WERI-Rb-1 (cell line): ENCODE measurements around the gene ARHGAP26.
"Not testable (repeated sequence)": the region's sequence is repeated elsewhere in the genome, so short reads cannot be mapped to it uniquely, and the experiment has no call there.

Source experiments
- DNase-seq: peaks from one replicate; pipeline ENCODE4 v3.0.0-alpha.2; 2020
- H3K27ac ChIP-seq: fragments of 250-450 bp; sonication (Bioruptor Pico); 2 replicates; pipeline ENCODE4 v1.5.1; 2020; ENCODE audit warnings: mild to moderate bottlenecking, moderate library complexity
- H3K27me3 ChIP-seq: fragments of 250-450 bp; sonication (Bioruptor Pico); 2 replicates; pipeline ENCODE4 v1.5.1; 2021; ENCODE audit warnings: mild to moderate bottlenecking, low read depth, moderate library complexity; ENCODE audit not compliant: insufficient read depth, severe bottlenecking
- H3K36me3 ChIP-seq: fragments of 250-450 bp; sonication (Bioruptor Pico); 2 replicates; pipeline ENCODE4 v1.5.1; 2020; ENCODE audit warnings: mild to moderate bottlenecking, moderate library complexity
- H3K4me3 ChIP-seq: 2 replicates; pipeline ENCODE4 v1.5.1; 2011; ENCODE audit warnings: low read depth, mild to moderate bottlenecking, control low read depth, low read length
- H3K9me3 ChIP-seq: fragments of 250-450 bp; sonication (Bioruptor Pico); 2 replicates; pipeline ENCODE4 v1.5.1; 2021; ENCODE audit warnings: mild to moderate bottlenecking, moderate library complexity; ENCODE audit not compliant: severe bottlenecking
- TF ChIP-seq, protein P1 (sequence below): IDR thresholded peaks from 2 replicates; pipeline ENCODE4 v1.5.1; 2011; ENCODE audit warnings: low read depth, mild to moderate bottlenecking, control low read depth, inconsistent platforms, low read length

Gene ARHGAP26

DNA sequence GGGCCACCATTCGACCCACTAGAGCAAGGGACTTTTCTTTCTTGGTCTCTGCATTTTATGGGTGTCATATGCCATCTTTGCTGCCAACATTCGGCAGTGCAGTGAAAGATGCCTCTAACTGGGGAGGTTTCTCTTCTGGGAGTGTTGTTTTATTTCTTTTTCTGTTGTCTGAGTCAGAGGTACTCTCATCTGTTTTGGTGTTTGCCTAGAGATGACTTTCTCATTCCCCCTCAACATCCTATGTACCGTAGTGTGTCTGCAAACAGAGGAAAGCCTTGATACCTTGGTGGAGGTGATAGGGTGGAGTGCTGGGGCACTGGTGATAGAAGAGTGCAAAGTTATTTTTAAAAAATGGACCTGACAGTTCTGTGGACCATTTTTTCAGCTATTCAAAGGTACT lies 182.1 kb downstream of the ARHGAP26 start:
- no peaks in the 10 kb centered on the region for H3K9me3 ChIP-seq
- H3K4me3 ChIP-seq: no peak overlapping the region
- DNase-seq: no peak
- TF ChIP-seq, protein P1, sequence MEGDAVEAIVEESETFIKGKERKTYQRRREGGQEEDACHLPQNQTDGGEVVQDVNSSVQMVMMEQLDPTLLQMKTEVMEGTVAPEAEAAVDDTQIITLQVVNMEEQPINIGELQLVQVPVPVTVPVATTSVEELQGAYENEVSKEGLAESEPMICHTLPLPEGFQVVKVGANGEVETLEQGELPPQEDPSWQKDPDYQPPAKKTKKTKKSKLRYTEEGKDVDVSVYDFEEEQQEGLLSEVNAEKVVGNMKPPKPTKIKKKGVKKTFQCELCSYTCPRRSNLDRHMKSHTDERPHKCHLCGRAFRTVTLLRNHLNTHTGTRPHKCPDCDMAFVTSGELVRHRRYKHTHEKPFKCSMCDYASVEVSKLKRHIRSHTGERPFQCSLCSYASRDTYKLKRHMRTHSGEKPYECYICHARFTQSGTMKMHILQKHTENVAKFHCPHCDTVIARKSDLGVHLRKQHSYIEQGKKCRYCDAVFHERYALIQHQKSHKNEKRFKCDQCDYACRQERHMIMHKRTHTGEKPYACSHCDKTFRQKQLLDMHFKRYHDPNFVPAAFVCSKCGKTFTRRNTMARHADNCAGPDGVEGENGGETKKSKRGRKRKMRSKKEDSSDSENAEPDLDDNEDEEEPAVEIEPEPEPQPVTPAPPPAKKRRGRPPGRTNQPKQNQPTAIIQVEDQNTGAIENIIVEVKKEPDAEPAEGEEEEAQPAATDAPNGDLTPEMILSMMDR: no peak
- no peak overlapping the region for H3K27ac ChIP-seq
- no peaks in the 10 kb centered on the region for H3K36me3 ChIP-seq
- no peaks in the 10 kb centered on the region for H3K27me3 ChIP-seq

DNA sequence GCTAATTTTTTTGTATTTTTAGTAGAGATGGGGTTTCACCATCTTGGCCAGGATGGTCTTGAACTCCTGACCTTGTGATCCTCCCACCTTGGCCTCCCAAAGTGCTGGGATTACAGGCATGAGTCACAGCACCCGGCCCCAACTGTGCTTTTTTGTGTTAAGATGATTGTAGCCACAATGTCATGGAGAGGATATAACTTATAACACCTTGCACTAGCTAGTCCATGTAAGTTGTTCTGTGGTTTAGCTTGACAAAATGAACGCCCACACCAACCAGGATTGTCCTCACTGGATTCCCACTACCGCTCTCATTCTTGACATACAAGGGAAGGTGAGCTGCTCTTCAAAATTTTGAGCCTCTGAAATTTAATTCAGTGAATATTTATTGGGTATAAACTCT lies 182.7 kb downstream of the ARHGAP26 start:
- H3K27me3 ChIP-seq, DNase-seq, H3K9me3 ChIP-seq, H3K36me3 ChIP-seq, H3K27ac ChIP-seq, H3K4me3 ChIP-seq: not testable (repeated sequence)

DNA sequence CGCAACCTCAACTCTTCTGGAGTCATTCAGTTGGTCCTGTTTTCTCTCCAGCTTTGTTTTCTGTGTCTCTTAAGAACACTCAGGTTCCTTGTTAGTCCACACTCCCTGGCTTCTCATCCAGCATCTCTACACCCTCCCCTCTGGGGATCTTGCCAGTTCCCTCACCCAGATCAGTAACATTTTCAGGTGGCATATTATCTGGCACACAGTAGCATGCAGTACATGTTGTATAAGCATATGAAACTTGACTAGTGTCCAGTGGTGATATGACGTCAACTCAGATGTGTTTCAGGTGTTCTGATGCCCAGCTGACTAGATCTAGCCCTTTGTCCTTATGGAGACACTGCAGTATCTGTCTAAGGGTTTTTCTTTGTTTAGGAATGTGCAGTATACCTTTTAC lies 184.3 kb downstream of the ARHGAP26 start:
- no peak overlapping the region for H3K4me3 ChIP-seq
- no peak overlapping the region for H3K27ac ChIP-seq
- no peak for DNase-seq
- H3K36me3 ChIP-seq: no peaks in the 10 kb centered on the region
- TF ChIP-seq, protein P1: no peak
- no peaks in the 10 kb centered on the region for H3K27me3 ChIP-seq
- no peaks in the 10 kb centered on the region for H3K9me3 ChIP-seq

DNA sequence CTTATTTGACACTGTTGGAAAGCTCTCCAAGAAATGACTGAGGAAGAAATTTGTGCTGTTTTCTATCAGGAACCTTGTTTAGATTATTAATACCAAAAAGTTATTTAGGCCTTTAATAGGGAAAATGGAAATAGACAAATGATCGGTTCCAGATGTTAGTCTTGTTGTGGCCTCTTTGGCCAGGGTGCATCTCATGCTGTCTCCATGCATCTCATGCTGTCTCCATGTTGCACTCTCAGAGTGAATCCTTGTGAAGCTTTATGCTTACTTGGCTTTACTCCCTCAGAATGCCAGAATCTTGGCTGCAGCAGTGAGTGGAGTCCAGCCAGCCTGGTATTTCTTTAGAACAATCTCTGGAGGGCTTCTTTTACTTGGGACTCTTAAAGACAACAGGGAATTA lies 185.5 kb downstream of the ARHGAP26 start:
- no peak overlapping the region for H3K4me3 ChIP-seq
- H3K9me3 ChIP-seq: no peaks in the 10 kb centered on the region
- no peak overlapping the region for H3K27ac ChIP-seq
- no peaks in the 10 kb centered on the region for H3K27me3 ChIP-seq
- no peak for DNase-seq
- H3K36me3 ChIP-seq: no peaks in the 10 kb centered on the region
- TF ChIP-seq, protein P1: no peak

DNA sequence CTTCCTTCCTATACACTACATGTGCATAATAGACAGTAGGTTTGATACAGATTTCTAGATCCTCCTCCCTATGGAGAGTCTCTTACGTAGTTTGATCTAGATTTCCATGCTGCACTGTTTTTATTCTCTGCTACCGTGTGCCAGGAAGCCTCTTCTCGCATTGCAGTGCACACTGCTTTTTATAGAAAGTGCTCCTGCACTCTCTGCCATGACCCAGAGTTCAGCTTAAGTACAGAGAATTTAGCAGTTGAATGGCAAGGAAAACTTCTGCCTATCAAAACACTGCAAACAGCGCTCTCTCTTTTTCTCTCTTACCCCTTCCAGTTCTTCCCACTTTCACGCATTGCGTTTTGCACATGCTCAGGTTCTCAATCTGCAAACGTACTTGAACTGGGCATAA lies 187.4 kb downstream of the ARHGAP26 start:
- TF ChIP-seq, protein P1: no peak
- H3K4me3 ChIP-seq: no peak overlapping the region
- H3K27ac ChIP-seq: no peak overlapping the region
- H3K9me3 ChIP-seq: no peaks in the 10 kb centered on the region
- no peaks in the 10 kb centered on the region for H3K27me3 ChIP-seq
- H3K36me3 ChIP-seq: no peaks in the 10 kb centered on the region
- DNase-seq: no peak

DNA sequence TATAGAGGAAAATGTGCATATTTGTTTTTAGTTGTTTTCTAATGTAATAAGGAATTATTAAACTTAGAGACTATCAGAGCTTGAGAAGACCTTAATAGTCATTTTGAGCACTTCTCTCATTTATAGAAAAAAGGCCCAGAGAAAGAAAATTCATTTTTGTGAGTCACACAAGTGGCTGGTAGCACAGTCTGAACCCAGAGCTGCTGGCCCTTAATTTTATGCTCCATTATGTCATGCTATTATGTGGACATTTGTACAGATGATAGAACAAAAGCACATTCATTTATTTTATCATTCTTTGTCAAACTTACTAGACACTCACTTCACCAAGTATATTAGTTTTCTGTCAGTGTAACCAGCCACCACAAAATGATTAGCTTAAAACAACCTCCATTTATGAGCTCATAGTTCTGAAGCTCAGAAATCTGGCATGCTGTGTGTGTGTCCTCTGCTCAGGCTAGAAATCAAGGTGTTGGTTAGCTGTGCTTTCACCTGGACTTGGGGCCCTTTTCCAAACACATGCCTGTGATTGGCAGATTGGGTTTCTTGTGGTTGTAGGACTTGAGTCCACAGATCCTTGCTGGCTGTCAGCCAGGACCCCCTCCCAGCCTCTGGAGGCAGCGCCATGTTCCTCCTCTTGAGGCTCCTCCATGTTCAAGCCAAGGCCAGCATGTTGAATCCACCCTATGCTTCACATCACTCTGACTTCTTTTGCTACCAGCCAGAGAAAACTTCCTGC lies 188.9 kb downstream of the ARHGAP26 start:
- TF ChIP-seq, protein P1: no peak
- no peak overlapping the region for H3K4me3 ChIP-seq
- no peak for DNase-seq

More for the DNA sequence above, 188.9 kb downstream of the ARHGAP26 start:
- Histone ChIP-seq H3K27ac (no peak overlapping the region), H3K27me3 (no peaks in the 10 kb centered on the region), H3K9me3 (no peaks in the 10 kb centered on the region), H3K36me3 (no peaks in the 10 kb centered on the region)
